Smooth muscle cell (in vitro differentiated cells): ENCODE measurements around the gene RASAL2. TPM values are rescaled to one million over a fixed set of nuclear protein-coding genes. Genes with fewer than 3 reads are reported as not detected.

ENCODE experiments used
- DNase-seq: peaks from one replicate; lab custom pipeline; 2025; ENCODE audit not compliant: unreplicated experiment; lab: John Stamatoyannopoulos, UW
- H2AFZ ChIP-seq: fragments of 200-600 bp; sonication (generic); 2 replicates; pipeline ENCODE4 v1.6.0; 2016; ENCODE audit warnings: antibody characterized with exemption, low read depth, mild to moderate bottlenecking
- H3F3A ChIP-seq: fragments of 200-600 bp; sonication (generic); 2 replicates; pipeline ENCODE4 v1.6.0; 2017; ENCODE audit warnings: antibody characterized with exemption, low read depth
- H3K27ac ChIP-seq: fragments of 200-600 bp; sonication (generic); 2 replicates; pipeline ENCODE4 v1.5.1; 2016; ENCODE audit warnings: low read depth, mild to moderate bottlenecking
- H3K27me3 ChIP-seq: fragments of 200-600 bp; sonication (generic); 2 replicates; pipeline ENCODE4 v1.6.1; 2016; ENCODE audit warnings: low read depth, mild to moderate bottlenecking
- H3K36me3 ChIP-seq: fragments of 200-600 bp; sonication (generic); 2 replicates; pipeline ENCODE4 v1.5.1; 2016; ENCODE audit warnings: low read depth
- H3K4me1 ChIP-seq: fragments of 200-600 bp; sonication (generic); 2 replicates; pipeline ENCODE4 v1.5.1; 2016; ENCODE audit warnings: low read depth
- H3K4me2 ChIP-seq: fragments of 200-600 bp; sonication (generic); 2 replicates; pipeline ENCODE4 v1.6.0; 2016; ENCODE audit warnings: mild to moderate bottlenecking
- H3K4me3 ChIP-seq: fragments of 200-600 bp; sonication (generic); 2 replicates; pipeline ENCODE4 v1.5.1; 2016; ENCODE audit warnings: mild to moderate bottlenecking
- H3K79me2 ChIP-seq: fragments of 200-600 bp; sonication (generic); 2 replicates; pipeline ENCODE4 v1.6.0; 2016; ENCODE audit warnings: low read depth, mild to moderate bottlenecking
- H3K9ac ChIP-seq: fragments of 200-600 bp; sonication (generic); 2 replicates; pipeline ENCODE4 v1.6.0; 2016; ENCODE audit warnings: low read depth
- H3K9me3 ChIP-seq: fragments of 200-600 bp; sonication (generic); replicated peaks from 2 replicates; pipeline ENCODE4 v1.5.1; 2016; ENCODE audit warnings: low read depth
- H4K20me1 ChIP-seq: fragments of 200-600 bp; sonication (generic); 2 replicates; pipeline ENCODE4 v1.6.0; 2016; ENCODE audit warnings: low read depth
- WGBS: methylation state at CpG from one replicate; pipeline ENCODE4 v1.1.7; 2016; ENCODE audit warnings: low lambda C conversion rate; 5-methylcytosine and 5-hydroxymethylcytosine counted together
- polyA plus RNA-seq: library from polyadenylated mRNA; unstranded; fragments of >200 nt; fragmentation: Nextera tagmentation; extraction: Ambion mirVana; gene quantifications from 2 replicates; pipeline ENCODE4 v1.2.1, GENCODE V29; 2016
- total RNA-seq: library from RNA; depleted of rRNA; stranded (reverse); fragments of >200 nt; gene quantifications from 2 replicates; pipeline ENCODE4 v1.2.3, GENCODE V29; 2014
- TF ChIP-seq, protein P1 (sequence below): fragments of 200-600 bp; sonication (generic); IDR thresholded peaks from 2 replicates; pipeline ENCODE4 v1.5.1; 2017; ENCODE audit warnings: borderline replicate concordance, mild to moderate bottlenecking, antibody characterized with exemption; ENCODE audit not compliant: insufficient read depth, poor library complexity, severe bottlenecking

The RASAL2 gene
- total and polyA plus RNA-seq, 2 experiments from 2014 or later = 4.3 to 17.6 TPM

DNA sequence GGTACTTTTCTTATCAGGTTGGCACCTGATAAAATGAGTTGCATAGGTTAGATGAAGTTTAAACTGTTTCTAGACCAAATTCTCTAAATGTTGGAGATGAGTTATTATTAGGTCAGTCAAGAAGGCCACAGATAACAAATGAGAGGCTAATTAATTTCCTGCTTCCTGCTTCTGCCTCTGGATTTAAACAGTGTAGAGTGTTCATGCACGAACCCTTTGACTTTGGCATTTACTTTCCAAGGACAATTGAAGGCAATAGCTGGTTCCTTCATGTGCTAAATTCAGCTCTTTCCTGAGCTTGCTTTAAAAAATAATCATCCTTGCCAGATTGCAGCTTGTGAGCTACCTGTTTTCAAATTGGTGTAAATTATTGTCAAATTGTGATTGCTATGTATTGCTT is 80.6 kb downstream of the RASAL2 start:
- H3K36me3 ChIP-seq = no peaks in the 10 kb centered on the region
- no peak overlapping the region for H3K27ac ChIP-seq
- H3K9me3 ChIP-seq = no peaks in the 10 kb centered on the region
- H3K9ac ChIP-seq = no peak overlapping the region
- no peak for DNase-seq
- H2AFZ ChIP-seq = no peak overlapping the region
- no peaks in the 10 kb centered on the region for H3F3A ChIP-seq
- H3K4me2 ChIP-seq = no peak overlapping the region
- peaks cover 70% of the 10 kb centered on the region for H3K79me2 ChIP-seq
- H3K27me3 ChIP-seq = no peaks in the 10 kb centered on the region
- peaks cover 62% of the 10 kb centered on the region for H4K20me1 ChIP-seq
- TF ChIP-seq, protein P1, sequence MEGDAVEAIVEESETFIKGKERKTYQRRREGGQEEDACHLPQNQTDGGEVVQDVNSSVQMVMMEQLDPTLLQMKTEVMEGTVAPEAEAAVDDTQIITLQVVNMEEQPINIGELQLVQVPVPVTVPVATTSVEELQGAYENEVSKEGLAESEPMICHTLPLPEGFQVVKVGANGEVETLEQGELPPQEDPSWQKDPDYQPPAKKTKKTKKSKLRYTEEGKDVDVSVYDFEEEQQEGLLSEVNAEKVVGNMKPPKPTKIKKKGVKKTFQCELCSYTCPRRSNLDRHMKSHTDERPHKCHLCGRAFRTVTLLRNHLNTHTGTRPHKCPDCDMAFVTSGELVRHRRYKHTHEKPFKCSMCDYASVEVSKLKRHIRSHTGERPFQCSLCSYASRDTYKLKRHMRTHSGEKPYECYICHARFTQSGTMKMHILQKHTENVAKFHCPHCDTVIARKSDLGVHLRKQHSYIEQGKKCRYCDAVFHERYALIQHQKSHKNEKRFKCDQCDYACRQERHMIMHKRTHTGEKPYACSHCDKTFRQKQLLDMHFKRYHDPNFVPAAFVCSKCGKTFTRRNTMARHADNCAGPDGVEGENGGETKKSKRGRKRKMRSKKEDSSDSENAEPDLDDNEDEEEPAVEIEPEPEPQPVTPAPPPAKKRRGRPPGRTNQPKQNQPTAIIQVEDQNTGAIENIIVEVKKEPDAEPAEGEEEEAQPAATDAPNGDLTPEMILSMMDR = no peak
- WGBS = 65% methylated on average over 1 of the region's 1 CpG
- H3K4me1 ChIP-seq = no peaks in the 10 kb centered on the region
- no peak overlapping the region for H3K4me3 ChIP-seq

DNA sequence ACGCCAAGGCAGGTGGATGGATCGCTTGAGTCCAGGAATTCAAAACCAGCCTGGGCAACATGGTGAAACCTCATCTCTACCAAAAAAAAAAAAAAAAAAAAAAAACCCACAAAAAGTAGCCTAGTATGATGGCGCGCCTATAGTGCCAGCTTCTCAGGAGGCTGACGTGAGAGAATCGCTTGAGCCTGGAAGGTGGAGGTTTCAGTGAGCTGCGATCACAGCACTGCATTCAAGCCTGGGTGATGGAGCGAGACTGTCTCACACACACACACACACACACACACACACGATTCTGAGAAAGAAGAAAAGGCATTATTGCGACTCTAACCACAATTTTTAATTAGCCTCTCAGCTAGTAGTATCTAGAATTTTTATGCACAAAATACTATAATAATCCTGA is 86.5 kb downstream of the RASAL2 start:
- TF ChIP-seq, protein P1 = no peak
- WGBS = 93% methylated on average over 9 of the region's 10 CpGs

DNA sequence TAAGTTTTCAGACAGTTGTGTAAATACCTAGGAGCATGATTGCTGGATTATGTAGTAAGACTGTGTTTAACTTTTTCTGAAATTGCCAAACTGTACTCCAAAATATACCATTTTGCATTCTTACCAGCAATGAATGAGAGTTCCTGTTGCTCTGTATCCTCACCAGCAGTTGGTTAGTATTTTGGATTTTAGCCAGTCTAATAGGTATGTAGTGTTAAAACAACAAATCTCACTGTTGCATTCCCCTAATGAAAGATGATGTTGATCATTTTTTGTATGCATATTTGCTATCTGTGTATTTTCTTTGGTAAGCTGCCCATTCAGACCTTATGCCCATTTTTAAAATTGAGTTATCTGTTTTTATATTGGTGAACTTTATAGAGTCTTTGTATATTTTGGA is 89.9 kb downstream of the RASAL2 start:
- Histone ChIP-seq H3K4me3 (no peak overlapping the region), H3F3A (no peaks in the 10 kb centered on the region), H3K79me2 (peaks cover 52% of the 10 kb centered on the region), H2AFZ (no peak overlapping the region), H3K4me2 (no peak overlapping the region), H3K36me3 (no peaks in the 10 kb centered on the region), H3K27ac (no peak overlapping the region), H3K27me3 (no peaks in the 10 kb centered on the region), H3K4me1 (no peaks in the 10 kb centered on the region), H3K9me3 (no peaks in the 10 kb centered on the region), H4K20me1 (peaks cover 68% of the 10 kb centered on the region), H3K9ac (no peak overlapping the region)
- no peak for DNase-seq
- TF ChIP-seq, protein P1 = no peak

More for the DNA sequence above, 86.5 kb downstream of the RASAL2 start:
- Histone ChIP-seq H2AFZ (no peak overlapping the region), H3K9ac (no peak overlapping the region), H3K27me3 (no peaks in the 10 kb centered on the region), H3K4me1 (no peaks in the 10 kb centered on the region), H3K27ac (no peak overlapping the region), H3K4me2 (no peak overlapping the region), H3F3A (no peaks in the 10 kb centered on the region), H3K36me3 (no peaks in the 10 kb centered on the region), H3K9me3 (no peaks in the 10 kb centered on the region), H3K79me2 (peaks cover 46% of the 10 kb centered on the region), H3K4me3 (no peak overlapping the region), H4K20me1 (peaks cover 69% of the 10 kb centered on the region)
- DNase-seq = no peak

DNA sequence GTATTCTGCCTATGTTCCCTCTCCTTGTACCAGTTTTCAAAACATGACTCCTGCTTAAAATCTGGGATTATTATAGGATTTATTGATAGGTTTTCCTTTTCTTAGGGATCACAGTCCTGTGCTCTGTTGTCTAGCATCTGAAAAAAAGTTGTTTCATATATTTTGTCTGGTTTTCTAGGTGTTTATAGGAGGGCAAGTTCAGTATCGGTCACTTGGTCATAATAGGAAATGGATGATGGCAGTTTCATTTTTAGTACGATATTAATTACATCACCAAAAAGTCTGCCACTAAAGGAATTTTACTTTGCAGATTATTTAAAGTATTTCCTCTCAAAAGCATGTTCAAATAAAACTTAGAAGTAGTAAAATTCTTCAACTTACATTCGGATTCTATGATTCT is 94.4 kb downstream of the RASAL2 start:
- Histone ChIP-seq H3K36me3 (no peaks in the 10 kb centered on the region), H3K9me3 (no peaks in the 10 kb centered on the region), H3K79me2 (peaks cover 52% of the 10 kb centered on the region), H3K4me3 (no peak overlapping the region), H3K4me1 (no peaks in the 10 kb centered on the region), H3F3A (no peaks in the 10 kb centered on the region), H3K9ac (no peak overlapping the region), H3K27me3 (no peaks in the 10 kb centered on the region), H4K20me1 (peaks cover 75% of the 10 kb centered on the region), H3K4me2 (no peak overlapping the region), H2AFZ (no peak overlapping the region), H3K27ac (no peak overlapping the region)
- WGBS = 98% methylated on average over 3 of the region's 3 CpGs
- TF ChIP-seq, protein P1 = no peak
- DNase-seq = no peak
